GM21825 (cell line): ENCODE results near the gene RAB11FIP5.
"Not testable (repeated sequence)": the region's sequence is repeated elsewhere in the genome, so short reads cannot be mapped to it uniquely, and the experiment has no call there.

Experiments used
- ATAC-seq: cut with Tn5 transposase; IDR thresholded peaks from one replicate; pipeline ENCODE4 v1.9.1; 2021; ENCODE audit warnings: mild to moderate bottlenecking, moderate library complexity; ENCODE audit not compliant: unreplicated experiment

Gene RAB11FIP5

DNA sequence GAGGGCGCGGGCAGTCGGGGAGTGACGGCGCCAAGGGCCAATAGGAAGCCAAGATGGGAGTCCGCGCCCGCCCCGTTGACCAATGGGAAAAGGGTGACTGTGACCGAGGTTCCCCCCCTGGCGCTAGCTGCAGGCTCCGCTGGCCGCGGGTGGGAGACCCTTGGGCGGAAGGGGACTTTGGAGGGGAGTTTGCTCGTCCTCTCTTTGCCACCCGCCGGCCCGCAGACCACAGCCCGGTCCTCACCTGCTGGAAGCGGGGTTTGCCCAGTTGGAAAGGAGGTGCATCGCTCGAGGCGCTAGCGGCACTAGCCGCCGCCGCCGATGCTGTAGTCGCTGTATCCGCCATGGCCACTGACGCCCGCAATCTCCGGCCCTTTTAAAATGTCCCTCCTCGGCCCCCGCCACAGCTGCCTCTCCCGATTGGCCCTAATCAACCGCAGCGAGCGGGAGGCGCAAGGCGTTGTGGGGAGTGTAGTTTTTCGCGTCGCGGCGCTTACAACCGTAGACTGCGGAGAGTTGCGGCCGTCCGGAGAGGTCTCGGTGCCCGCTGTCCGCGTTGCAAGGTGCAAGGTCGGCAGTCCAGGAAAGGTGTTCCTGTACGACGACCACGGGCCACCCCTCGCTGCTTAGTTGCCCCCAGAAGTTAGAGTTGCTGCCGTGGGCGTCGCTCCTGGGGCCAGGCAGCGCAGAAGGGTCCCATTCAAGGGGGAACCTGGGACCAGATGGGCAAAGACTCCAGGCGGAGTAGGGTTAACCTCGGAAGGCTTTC, 41.2 kb downstream of the RAB11FIP5 start, which contains the start of gene SFXN5:
Gene SFXN5 (minus strand): TSS at position 353 of the 769 bp plus-strand sequence. CDS start 7 bp downstream, at position 346.
- peak; percentile 88 for ATAC-seq

GRCh38 chr2:73070643-73071359, 41.9 kb downstream of the RAB11FIP5 start:
- peak; percentile 17 for ATAC-seq

DNA sequence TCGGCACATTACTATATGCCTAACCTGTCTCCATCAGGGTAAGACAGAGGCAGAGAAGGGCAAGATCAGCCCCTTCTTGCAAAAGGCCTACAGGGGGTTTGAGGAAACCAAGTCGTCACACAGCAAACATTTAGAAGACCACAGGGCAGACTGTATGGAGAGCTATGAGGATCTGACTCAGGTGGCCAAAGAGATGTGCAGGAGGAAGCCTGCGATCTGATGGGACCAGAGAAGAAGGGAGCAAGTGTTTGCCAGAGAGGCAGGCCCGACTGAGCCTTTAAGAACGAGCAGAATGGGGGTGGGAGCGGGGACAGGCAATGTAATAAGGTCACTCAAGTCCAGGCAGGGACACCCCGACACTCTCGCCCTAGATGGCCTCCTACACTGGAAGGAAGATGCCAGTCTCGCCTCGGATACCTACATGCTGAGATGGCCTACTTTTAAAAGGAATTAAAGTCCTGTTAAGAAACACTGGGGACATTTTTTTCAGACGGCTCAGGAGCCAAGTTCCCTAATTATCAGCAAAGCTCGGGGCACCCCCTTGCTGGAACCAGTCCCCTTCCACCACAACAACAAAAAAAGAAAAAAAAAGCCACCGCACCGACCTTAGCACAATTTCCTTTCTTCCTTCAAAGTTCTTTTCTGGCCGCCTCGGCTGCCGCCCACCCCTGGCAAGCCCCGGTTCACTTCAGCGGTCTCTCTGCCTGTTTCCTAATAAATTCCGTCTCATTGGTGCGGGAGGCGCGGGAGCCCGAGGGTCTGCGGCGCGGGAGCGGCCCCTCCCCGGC, 42.7 kb downstream of the RAB11FIP5 start:
- no peak for ATAC-seq

GRCh38 chr2:73069041-73069854, 43.5 kb downstream of the RAB11FIP5 start:
- no peak for ATAC-seq

DNA sequence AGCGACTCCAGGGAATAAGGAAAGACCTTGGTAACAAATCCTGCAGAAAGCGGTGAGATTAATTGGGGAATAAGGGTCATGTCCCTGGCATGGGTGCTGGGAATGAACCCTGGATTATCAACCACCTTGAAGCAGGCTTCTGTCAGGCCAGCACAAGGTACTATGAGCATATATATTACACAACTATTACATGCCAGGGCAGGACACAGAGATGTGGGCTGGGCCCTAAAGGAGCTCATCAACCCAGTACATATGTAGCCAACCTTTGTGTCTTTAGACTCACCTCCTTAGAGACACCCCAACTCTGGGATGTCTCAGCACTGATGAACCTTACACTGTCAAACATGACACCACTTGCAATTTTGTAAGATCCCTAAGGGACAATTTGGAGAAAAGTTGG, 44.6 kb downstream of the RAB11FIP5 start:
- ATAC-seq, result no peak

GRCh38 chr2:73067043-73067442, 45.7 kb downstream of the RAB11FIP5 start:
- ATAC-seq, result no peak

GRCh38 chr2:73065070-73065469, 47.7 kb downstream of the RAB11FIP5 start:
- ATAC-seq, result not testable (repeated sequence)

- no peak for ATAC-seq
Measured at GRCh38 chr2:73063909-73064875, 48.6 kb downstream of the RAB11FIP5 start.

DNA sequence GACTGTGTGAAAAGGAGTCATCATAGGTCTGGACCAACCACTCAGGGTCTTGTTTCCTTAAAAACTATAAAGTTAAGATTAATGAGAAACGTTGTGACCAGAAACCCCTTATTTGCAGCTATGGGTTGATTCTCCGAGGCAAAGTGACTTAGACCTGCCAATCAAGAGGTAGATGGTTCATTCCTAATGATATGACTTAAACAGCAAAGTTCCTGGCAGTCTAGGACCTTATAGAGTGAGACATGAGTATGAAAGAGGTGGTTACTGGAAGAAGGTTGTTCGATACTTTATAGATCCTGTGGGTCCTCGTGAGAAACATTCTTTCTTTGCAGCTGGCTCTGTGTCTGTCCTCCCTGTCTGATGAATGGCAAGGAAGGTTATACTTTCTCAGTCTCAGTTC, 49.3 kb downstream of the RAB11FIP5 start:
- no peak for ATAC-seq

DNA sequence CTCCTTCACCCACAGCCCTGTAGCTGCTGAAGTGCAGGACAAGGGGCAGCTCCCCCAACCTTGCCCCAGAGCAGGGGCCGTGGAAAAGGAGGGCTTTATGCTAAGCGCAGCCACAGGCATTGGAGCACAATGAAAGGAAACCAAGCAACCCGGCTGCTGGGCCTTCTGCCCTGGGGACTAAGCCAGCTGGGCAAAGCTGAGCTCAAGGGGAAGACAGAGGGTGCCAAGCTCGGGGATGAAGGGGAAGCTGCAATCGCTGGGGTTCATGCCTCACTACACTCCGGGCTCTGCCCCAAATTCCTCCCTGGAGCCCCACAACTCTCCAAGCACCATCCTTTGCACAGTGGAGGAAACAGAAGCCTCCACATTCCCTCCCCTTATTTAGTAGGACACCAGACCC, 53.6 kb downstream of the RAB11FIP5 start:
- no peak for ATAC-seq

DNA sequence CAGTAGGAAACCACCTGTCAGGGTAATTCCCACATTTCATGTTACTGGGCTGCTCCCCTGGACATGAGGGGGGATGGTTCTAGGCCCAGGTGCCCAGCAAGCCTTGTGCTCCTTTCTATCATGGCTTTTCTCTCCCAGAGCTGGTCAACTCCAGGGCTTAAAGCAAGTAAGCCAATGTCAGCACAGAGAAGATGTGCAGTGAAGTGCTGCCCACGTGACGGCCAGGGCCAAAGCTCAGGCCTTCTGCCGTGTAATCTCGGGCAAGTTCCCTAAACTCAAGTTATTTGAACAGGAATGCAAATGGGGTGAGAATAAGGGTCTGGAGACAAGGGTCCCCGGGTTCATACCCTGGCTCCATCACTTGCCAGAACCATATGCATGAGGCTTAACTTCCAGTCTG, 57.8 kb downstream of the RAB11FIP5 start:
- ATAC-seq, result no peak

- no peak for ATAC-seq
Measured at GRCh38 chr2:73053316-73054114, 59.2 kb downstream of the RAB11FIP5 start.

GRCh38 chr2:73050121-73050545, 62.6 kb downstream of the RAB11FIP5 start:
- ATAC-seq, result no peak

DNA sequence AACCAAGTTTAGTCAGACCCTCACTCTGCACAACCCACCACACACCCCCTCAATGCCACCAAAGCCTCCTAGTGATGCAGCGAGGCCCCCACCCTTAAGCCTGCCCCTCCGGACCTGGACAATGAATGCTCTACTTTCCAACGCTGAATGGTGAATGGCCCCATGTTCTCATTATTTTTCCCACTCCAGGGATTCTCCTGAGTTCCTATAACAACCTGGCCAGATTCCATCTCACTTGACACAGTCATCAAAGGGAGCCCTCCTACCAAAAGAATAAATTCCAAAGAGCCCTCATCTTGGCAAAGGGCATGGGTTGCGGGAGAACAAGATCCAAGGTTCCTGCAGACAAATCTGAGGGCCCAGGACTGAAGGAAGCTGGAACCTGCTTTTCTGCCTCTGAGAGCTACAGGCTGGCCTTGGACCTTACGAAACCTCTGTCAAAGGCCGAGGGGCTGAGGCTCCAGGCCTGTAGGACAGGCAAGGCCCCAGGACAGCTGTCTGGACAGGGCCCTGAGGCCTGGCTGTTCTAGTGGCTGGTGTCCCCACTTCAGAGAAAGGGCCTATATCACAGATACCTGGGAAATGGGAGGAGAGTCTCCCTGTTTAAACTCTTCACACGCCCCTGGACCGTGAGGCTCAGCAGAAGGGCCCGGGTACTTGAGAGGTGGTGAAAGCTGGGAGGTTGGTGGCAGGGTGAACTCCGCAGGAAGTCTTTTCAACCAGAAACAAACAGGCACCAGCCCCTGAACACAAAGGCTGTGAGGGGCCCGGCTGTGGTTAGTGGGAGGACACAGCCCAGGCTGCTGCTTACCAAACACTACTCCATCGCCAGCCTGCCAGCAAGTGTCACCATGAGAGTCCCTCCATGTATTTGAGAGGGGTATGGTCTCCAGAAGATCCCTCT, 68.6 kb downstream of the RAB11FIP5 start:
- no peak for ATAC-seq

GRCh38 chr2:73043276-73043675, 69.5 kb downstream of the RAB11FIP5 start:
- no peak for ATAC-seq

GRCh38 chr2:73037947-73038585, 74.7 kb downstream of the RAB11FIP5 start:
- no peak for ATAC-seq

GRCh38 chr2:73036766-73037165, 76.0 kb downstream of the RAB11FIP5 start:
- ATAC-seq, result no peak
